Stimulated activated CD4-positive, alpha-beta T cell treated with anti-CD3 and anti-CD28 coated beads, TNF-alpha, amount 100 ng/mL, for 48 hours (primary cell): ENCODE measurements around the gene MET.
"Not testable (repeated sequence)": the region's sequence is repeated elsewhere in the genome, so short reads cannot be mapped to it uniquely, and the experiment has no call there.

Source experiments
- DNase-seq, 3 donors: peaks; one replicate each; pipeline ENCODE4 v3.0.0-alpha.2; 2020; ENCODE audit warnings: low read depth in 3 of 3

MET gene

DNA sequence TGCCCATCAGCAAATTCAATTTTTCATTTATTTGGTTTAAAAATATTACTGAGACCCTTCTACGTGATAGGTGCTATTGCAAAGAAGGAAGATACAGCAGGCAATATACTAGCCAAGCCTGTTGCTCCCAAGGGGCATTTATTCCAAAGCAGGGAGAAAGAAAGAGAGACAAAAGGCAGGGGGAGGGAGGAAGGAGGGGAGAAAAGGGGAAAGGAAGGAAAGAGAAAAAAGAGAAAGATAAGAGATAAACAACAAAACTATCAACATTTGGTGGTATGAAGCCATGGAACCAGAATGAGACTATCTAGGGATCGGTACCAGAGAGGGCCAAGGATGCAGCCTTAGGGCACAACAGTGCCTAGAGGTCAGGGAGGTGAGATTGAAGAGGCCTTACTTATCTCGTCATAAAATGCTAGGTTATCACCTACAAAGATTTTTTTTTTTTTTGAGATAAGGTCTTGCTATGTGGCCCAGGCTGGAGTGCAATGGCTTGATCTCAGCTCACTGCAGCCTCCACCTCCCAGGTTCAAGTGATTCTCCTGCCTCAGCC, 135.1 kb downstream of the MET start:
- DNase-seq: no peak

DNA sequence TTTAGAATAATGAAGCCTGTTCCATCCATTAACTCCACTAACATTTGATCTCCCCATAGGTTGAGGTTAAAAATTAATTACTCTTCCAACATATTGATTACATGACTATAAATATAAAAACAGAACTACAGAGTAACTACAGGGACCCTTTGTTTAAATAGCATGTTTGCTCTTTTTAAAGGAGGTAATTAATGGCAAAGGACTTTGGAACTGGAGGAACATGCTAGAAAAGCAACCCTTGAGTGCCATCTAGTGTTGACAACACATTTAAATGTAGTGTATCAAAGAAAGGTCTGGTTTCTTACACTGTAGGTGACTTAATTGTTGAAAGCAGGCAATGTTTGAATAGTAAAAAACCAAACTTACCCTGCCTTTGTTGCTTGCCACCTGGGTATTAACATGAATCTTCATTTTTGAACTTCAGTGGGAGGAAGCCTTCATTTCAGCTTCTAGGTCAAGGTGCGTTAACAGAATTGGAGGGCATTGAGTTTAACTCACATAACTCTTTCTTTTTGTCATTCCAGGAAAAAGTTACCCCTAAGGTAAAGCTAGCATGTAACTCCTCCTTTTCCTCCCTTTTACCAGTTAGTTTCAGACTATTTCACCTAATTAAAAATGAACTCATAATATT, 137.8 kb downstream of the MET start:
- DNase-seq: peak in 1 of 3 donors; percentile 2

DNA sequence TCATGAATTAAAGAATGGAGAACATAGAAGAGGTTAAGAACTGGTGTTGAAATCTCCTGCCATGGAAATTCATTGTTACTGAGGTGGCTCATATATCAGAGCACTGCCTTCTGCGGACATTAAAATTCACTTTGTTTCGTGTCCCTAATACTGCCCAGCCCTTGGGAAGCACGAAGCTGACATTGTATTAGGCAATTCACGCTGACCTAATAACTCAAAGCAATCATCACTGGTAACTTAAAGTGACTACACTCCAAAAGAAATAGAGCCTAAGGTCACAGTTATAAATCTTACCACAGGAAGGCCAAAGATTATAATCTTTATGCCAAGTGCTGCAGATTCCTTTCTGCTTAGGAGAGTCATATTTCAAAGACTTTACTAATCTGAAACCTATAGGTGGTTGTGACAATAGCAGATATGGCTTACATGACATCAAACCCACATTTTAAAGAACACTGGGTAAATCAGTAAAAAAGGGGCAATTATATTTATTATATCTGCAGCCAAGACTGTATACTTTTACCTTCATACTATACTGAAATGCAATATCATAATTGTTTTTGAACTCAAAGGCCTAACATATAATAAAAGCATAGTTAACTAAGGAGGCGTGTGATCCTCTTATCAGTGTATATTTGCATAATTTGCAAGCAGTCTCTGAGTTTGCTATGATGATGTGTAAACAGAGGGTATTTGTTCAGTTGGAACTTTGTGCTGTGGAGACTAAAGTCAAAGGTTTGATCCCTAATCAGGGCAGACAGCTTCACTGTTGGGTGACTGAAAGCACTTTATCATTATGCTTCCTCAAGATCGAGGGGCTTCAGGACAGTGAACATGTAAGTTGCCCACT, 138.5 kb downstream of the MET start:
- DNase-seq: no peak

DNA sequence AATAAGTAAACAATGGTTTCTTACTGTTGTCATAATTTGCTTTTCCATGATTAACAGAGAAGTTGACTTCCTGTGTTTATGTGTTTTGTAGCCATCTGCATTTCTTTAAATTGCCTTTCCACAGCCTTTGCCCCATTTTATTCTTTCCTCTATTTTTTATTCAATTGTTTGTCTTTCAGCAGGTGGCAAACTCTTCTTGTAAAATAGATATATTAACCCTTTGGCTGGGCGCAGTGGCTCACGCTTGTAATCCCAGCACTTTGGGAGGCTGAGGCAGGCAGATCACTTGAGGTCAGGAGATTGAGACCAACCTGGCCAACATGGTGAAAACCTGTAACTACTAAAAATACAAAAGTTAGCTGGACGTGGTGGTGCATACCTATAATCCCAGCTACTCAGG, 139.8 kb downstream of the MET start:
- no peak for DNase-seq

DNA sequence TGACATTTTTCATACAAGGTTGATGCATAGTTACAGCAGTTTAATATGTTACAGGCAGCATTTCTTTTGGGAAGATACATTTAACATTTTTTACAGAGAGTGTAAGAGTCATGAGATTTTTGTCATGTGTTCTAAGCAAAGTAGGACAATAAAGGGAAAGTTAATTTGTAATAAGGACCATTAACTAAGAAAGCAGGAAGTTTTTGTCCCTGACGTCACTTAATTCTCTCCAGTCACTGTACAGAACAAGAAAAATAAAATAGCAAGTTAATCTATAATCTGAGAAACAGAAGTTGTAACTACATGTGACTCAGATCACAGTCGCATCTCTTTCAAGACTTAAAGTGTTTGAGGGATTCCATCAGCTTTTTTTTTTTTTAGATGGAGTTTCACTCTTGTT, 140.9 kb downstream of the MET start:
- DNase-seq: no peak

DNA sequence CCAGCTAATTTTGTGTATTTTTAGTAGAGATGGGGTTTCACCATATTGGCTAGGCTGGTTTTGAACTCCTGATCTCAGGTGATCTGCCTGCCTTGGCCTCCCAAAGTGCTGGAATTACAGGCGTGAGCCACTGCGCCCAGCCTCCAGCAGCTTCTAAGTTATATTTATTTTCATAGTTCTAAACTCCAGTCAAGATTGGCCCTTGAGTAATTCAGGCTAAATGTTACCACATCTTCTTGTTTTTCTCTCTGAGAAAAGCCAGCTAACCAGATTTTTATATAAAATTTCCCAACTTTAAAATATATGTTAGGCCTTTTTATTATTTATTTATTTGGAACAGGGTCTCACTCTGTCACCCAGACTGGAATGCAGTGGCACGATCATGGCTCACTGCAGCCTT, 141.4 kb downstream of the MET start:
- DNase-seq: not testable (repeated sequence)

DNA sequence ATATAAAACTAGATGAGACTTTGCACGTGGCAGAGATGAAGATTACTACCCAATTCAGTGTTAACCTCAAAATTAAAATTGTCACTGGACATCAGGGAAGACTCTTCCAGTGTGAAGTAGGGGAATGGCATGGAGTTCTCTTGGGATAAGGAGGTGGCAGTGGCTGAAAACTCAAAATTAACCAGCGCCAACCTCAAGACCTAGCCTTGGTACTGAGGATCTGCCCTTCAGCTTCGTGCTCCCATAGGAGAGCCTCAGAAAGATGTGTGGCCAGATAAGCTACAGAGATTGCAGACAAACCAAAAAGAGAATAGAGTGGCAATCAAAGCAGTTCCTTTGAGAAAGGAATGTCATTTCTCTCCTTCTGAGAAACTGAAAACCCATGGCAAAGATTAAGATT, 143.0 kb downstream of the MET start:
- DNase-seq: no peak

DNA sequence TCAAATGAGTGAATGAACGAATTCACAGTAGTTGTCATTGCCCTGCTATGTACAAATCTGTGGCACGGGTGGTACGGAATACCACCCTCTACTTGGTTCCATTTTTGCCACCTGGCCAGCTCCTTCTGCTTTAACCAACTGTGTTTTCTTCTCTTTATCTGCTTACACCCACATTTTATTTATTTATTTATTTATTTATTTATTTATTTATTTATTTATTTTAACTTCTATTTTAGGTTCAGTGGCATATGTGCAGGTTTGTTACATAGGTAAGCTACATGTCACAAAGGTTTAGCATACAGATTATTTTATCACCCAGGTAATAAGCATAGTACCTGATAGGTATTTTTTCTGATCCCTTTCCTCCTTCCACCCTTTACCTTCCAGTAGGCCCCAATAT, 148.2 kb downstream of the MET start:
- no peak for DNase-seq

DNA sequence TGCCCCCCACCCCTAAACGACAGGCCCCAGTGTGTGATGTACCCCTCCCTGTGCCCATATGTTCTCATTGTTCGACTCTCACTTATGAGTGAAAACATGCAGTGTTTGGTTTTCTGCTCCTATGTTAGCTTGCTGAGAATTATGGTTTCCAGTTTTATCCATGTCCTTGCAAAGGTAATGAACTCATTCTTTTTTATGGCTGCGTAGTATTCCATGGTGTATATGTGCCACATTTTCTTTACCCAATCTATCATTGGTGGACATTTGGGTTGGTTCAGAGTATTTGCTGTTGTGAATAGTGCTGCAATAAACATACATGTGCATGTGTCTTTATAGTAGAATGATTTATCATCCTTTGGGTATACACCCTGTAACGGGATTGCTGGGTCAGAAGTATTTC, 149.7 kb downstream of the MET start:
- DNase-seq: not testable (repeated sequence)

DNA sequence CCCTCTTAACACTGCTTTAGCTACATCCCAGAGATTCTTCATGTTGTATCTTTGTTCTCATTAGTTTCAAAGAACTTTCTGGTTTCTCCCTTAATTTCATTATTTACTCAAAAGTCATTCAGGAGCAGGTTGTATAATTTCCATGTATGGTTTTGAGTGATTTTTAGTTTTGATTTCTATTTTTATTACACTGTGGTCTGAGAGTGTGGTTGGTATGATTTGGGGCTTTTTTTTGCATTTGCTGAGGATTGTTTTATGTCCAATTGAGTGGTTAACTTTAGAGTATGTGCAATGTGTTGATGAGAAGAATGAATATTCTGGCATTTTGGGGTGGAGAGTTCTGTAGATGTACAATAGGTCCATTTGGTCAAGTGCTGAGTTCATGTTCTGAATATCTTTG, 152.5 kb downstream of the MET start:
- no peak for DNase-seq

DNA sequence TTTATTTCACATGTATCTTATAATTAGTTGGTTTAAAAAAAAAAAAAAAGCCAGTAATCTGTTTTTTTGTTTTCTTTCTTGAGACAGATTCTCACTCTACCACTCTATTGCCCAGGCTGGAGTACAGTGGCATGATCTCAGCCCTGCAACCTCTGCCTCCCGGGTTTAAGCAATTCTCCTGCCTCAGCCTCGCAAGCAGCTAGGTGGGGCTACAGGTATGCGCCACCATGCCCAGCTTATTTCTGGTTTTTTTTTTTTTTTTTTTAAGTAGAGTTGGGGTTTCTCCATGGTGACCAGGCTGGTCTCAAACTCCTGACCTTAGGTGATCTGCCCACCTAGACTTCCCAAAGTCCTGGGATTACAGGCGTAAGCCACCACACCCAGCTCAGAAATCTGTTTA, 156.3 kb downstream of the MET start:
- DNase-seq: no peak

DNA sequence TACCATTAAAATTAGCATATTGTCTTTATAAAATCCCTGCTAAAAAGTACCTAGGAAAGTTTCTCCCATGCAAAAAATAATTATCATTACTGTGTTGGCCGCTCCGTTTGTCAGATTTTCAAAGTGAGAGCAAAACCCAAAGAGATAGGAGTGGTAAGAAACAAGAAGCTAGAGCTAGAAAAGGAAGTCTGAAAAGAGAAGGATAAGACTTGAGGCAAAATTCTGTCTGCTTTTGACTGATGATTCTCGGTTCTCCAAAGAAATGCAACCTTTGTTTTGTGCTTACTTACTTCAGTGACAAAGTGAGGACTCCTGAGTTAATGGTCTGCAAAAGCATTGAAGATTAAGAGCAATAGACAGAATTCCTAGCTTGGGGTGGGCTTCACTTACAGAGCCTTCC, 157.0 kb downstream of the MET start:
- no peak for DNase-seq

DNA sequence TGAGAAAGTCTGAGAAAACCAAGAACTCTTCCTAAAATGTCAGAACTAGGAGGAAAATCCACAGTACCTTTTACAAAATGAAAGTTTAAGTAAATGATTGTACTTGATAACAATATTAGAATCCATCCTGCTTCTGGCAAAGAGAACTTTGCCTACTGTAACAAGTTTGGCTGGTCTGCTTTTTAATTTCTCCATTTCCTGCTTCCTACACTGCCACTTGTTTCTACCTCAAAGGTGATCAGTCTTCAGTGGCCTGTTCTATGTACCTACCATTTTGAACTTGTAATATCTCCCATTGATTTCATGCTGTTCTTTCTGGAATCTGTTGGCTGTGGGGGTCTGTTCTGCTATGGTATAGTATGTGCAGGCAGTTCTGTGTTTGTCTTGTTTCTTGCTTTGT, 157.5 kb downstream of the MET start:
- DNase-seq: no peak

DNA sequence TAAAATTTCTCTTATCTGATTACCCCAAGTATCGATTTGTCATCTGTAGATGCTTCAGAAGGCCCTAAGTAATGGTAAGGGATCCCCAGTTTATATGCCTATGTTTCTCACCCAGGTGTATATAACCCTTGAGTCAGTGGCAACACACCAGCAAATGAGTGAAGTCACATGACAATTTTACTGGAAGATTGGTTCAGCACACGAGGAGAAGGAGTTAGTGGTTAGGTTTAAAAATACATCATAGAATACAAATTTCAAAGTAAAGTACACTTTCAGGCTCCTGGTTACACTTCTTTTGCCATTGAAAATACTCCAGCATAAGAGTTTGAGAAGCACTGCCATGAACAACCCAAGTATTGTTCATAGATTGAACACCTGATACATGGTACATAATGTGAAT, 160.7 kb downstream of the MET start:
- no peak for DNase-seq

DNA sequence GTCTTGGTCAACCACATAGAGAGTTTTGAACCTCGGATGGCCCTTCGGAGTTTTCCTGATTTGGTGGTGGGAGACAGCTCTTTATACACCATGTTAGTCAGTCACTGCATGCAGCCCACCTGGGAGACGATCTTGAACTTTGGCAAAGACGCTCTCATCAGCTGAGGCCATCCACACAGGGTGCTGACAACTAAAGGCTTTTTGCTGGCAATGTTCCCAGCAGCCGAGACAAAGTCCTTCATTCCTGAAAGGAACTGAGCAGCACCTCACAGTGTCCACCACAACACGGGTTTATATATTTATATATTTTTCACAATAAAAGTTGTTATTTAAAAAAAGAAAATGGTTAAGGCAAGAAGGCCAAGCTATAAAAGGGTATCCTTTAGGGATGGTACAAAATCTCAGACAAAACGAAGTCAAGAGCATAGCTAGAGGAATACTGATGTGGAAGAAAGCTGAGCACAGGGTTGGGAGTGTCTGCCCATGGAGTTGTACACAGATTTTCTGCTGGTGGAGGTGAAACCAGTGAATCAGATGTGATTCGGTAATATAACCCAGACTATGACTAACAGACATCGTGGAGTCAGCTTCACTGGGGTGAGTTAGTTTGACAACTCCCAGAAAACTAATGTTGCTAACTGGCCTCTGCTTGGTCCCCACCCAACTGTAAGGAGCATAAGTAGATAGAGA, 163.0 kb downstream of the MET start:
- peak in 1 of 3 donors; percentile 1 for DNase-seq

DNA sequence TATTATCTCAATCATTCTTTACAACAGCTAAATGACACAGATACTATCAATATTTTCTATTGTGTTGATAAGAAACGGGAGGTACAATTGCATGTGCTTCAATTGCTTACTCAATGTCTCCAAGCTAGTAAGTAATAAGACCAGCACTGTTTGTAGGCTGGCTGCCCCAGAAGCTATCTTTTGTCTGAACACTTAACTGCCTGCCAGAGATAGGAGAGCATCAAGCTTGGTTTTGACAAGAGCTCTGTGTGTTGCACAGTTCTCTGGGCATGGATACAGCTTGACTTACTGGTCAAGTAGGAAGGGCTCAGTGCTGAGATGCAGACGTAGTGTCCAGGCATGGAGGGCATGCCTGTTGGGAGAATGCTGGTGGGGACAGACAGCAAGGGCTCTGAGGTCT, 164.1 kb downstream of the MET start:
- DNase-seq: no peak

DNA sequence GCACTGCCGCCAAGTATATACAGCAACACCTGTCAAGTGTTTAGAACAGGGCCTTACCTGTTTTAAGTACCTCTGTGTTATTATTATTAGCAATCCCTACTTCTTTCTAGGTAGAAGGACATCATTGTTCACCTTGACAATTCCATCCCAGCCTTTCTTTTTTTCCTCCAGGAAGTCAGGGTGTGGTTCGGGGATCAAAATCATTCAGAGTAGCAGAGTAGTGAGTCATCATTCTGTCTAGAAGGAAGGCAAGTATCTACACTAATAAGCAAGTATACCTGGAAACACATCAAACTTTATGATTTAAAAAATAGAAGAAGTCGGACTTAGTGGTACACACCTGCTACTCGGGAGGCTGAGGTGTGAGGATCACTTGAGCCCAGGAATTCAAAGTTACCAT, 164.9 kb downstream of the MET start:
- no peak for DNase-seq

DNA sequence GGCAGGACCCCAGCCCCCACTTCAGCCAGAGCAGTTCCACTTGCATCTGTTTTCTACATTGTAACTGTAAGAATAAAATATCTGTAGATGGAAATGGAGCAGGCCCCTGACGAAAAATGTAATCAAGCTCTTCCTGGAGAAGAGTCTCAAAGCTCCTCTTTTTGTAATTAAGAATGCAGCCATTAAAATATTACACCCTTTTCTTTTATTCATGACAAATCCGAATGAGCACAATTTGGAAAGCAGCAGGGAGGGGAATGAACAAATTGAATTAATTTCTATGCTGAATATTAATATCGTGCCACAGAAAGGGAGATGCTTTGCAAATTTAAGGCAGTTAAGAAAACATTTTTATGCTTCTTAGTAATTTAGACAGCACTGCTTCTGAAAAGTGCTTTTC, 165.6 kb downstream of the MET start:
- DNase-seq: no peak

DNA sequence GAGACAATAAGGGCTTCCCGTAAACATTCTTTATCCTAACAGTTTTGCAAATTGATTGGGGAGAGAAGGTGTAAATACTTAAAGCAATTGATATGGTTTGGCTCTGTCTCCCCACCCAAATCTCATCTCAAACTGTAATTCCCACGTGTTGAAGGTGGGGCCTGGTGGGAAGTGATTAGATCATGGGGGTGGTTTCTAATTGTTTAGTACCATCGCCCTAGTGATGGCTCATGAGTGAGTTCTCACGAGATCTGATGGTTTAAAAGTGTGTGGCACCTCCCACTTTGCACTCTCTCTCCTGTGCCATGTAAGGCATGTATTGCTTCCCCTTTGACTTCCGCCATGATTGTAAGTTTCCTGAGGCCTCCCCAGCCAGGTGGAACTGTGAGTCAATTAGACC, 168.3 kb downstream of the MET start:
- DNase-seq: no peak

DNA sequence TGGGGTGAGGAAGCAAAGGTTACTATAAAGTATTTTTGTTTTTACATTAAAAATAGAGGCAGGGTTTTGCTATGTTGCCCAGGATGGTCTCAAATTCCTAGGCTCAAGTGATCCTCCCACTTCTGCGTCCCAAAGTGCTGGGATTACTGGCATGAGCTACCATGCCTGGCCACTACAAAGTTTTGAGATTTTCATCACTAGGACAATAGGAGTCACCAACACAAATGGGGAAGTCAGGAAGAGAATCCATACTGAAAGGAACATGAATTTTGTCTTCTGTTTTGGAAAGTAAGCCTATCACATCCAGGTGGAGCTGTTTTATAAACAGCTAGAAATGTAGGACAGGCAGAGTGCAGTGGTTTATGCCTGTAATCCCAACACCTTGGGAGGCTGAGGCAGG, 170.4 kb downstream of the MET start:
- DNase-seq: no peak

DNA sequence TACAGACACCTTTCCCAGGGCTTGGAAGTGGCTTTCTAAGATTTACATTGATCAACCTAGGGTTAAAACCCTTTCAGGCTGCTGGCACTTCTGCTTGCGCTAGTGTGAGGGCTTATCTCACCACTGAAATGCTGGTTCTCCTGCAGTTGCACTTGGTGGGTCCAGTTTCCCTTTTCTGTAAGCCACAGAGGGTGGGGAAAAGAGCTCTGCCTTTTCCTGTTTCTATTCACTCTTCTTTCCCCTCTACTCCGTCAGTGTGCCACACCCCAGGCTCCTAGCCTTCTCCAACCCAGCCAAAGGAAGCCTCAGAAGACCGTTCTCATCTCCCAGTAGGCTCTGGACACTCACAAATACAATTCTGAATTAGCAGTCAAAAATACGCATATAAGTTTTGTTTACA, 171.4 kb downstream of the MET start:
- DNase-seq: no peak
